Astrocyte (in vitro differentiated cells and primary cell): ENCODE measurements around the gene CBFB. TPM values are rescaled to one million over a fixed set of nuclear protein-coding genes. Genes with fewer than 3 reads are reported as not detected.

ENCODE experiments used
- DNase-seq: peaks from one replicate; pipeline ENCODE4 v3.0.0-alpha.2; 2010; ENCODE audit warnings: low read depth
- FAIRE-seq: peaks from 2 replicates; lab custom pipeline; 2011; peaks lifted over from hg19 to GRCh38; lab: Jason Lieb, UNC
- H2AFZ ChIP-seq: 2 replicates; pipeline ENCODE4 v1.6.0; 2012; ENCODE audit warnings: low read depth, low read length, inconsistent platforms
- H3K27ac ChIP-seq: 2 replicates; pipeline ENCODE4 v1.5.1; 2011; ENCODE audit warnings: low read depth, low read length, inconsistent platforms
- H3K27me3 ChIP-seq: 2 replicates; pipeline ENCODE4 v1.6.0; 2011; ENCODE audit warnings: low read length, inconsistent platforms; ENCODE audit not compliant: insufficient read depth
- H3K36me3 ChIP-seq: 2 replicates; pipeline ENCODE4 v1.5.1; 2011; ENCODE audit warnings: low read length, inconsistent platforms; ENCODE audit not compliant: insufficient read depth
- H3K4me1 ChIP-seq: 2 replicates; pipeline ENCODE4 v1.5.1; 2011; ENCODE audit warnings: low read length, inconsistent platforms; ENCODE audit not compliant: insufficient read depth
- H3K4me2 ChIP-seq: 2 replicates; pipeline ENCODE4 v1.6.0; 2012; ENCODE audit warnings: low read length, inconsistent platforms
- H3K4me3 ChIP-seq: 2 replicates; pipeline ENCODE4 v1.5.1; 2011; ENCODE audit warnings: low read depth, mild to moderate bottlenecking, low read length, inconsistent platforms; ENCODE audit not compliant: insufficient read depth
- H3K79me2 ChIP-seq: 2 replicates; pipeline ENCODE4 v1.6.0; 2012; ENCODE audit warnings: mild to moderate bottlenecking, low read length, inconsistent platforms; ENCODE audit not compliant: insufficient read depth
- H3K9ac ChIP-seq: 2 replicates; pipeline ENCODE4 v1.6.0; 2012; ENCODE audit warnings: mild to moderate bottlenecking, low read length, inconsistent platforms
- H3K9me3 ChIP-seq: 2 replicates; pipeline ENCODE4 v1.5.1; 2012; ENCODE audit warnings: low read depth, mild to moderate bottlenecking, low read length, inconsistent platforms; ENCODE audit not compliant: insufficient read depth
- H4K20me1 ChIP-seq: 2 replicates; pipeline ENCODE4 v1.6.0; 2012; ENCODE audit warnings: low read length, inconsistent platforms; ENCODE audit not compliant: insufficient read depth
- H3K27ac Mint-ChIP-seq: one replicate; pipeline ENCODE4 v1.8.0; 2021; ENCODE audit warnings: mild to moderate bottlenecking, mixed read lengths; ENCODE audit not compliant: unreplicated experiment
- H3K27me3 Mint-ChIP-seq: one replicate; pipeline ENCODE4 v1.8.0; 2021; ENCODE audit warnings: low read depth, mixed read lengths; ENCODE audit not compliant: unreplicated experiment
- H3K36me3 Mint-ChIP-seq: one replicate; pipeline ENCODE4 v1.8.0; 2021; ENCODE audit warnings: low read depth, mixed read lengths; ENCODE audit not compliant: unreplicated experiment
- H3K4me1 Mint-ChIP-seq: one replicate; pipeline ENCODE4 v1.8.0; 2021; ENCODE audit warnings: low read depth, mixed read lengths; ENCODE audit not compliant: unreplicated experiment
- H3K4me3 Mint-ChIP-seq: one replicate; pipeline ENCODE4 v1.8.0; 2021; ENCODE audit warnings: mild to moderate bottlenecking, moderate library complexity, mixed read lengths; ENCODE audit not compliant: unreplicated experiment
- H3K9me3 Mint-ChIP-seq: one replicate; pipeline ENCODE4 v1.8.0; 2021; ENCODE audit warnings: mild to moderate bottlenecking, mixed read lengths; ENCODE audit not compliant: unreplicated experiment
- CTCF ChIP-seq: IDR thresholded peaks from 2 replicates; pipeline ENCODE4 v1.5.1; 2011; ENCODE audit warnings: low read depth, mild to moderate bottlenecking, inconsistent platforms, low read length, moderate library complexity; ENCODE audit not compliant: insufficient read depth
- EZH2 ChIP-seq: IDR thresholded peaks from 2 replicates; pipeline ENCODE4 v1.6.1; 2012; ENCODE audit warnings: mild to moderate bottlenecking, low read length, inconsistent platforms; ENCODE audit not compliant: insufficient read depth
- total RNA-seq: library from RNA; stranded (reverse); gene quantifications from 2 replicates; pipeline ENCODE4 v1.2.1, GENCODE V29; 2021

CBFB gene
- total RNA-seq, 1 donor from 2014 or later = 104 TPM

GRCh38 chr16:67043420-67043819 lies 14.5 kb downstream of the CBFB start:
- Histone ChIP-seq H3K79me2 (peaks cover 98% of the 10 kb centered on the region), H3K9me3 (no peaks in the 10 kb centered on the region), H3K27ac (no peak overlapping the region), H3K4me3 (no peak overlapping the region), H3K4me1 (peaks cover 8% of the 10 kb centered on the region), H4K20me1 (peaks cover 68% of the 10 kb centered on the region), H3K36me3 (peaks cover 18% of the 10 kb centered on the region), H3K27me3 (no peaks in the 10 kb centered on the region), H2AFZ (no peak overlapping the region), H3K9ac (no peak overlapping the region), H3K4me2 (no peak overlapping the region)
- H3K9me3 Mint-ChIP-seq = no peaks in the 10 kb centered on the region
- DNase-seq (no peak), FAIRE-seq (no peak)
- TF ChIP-seq CTCF (no peak), EZH2 (no peak)
- H3K36me3 Mint-ChIP-seq = no peaks in the 10 kb centered on the region
- H3K4me1 Mint-ChIP-seq = peaks cover 10% of the 10 kb centered on the region
- no peaks in the 10 kb centered on the region for H3K27me3 Mint-ChIP-seq
- no peak overlapping the region for H3K27ac Mint-ChIP-seq
- no peak overlapping the region for H3K4me3 Mint-ChIP-seq

- H3K4me3 ChIP-seq = no peak overlapping the region
- no peak overlapping the region for H2AFZ ChIP-seq
- H3K36me3 Mint-ChIP-seq = peaks cover 4% of the 10 kb centered on the region
- H3K27me3 ChIP-seq = no peaks in the 10 kb centered on the region
- no peak for DNase-seq
- TF ChIP-seq CTCF = no peak
- no peak for TF ChIP-seq EZH2
- no peaks in the 10 kb centered on the region for H3K27me3 Mint-ChIP-seq
- H3K27ac ChIP-seq = no peak overlapping the region
- H3K9ac ChIP-seq = no peak overlapping the region
- FAIRE-seq = no peak
- H3K79me2 ChIP-seq = peaks cover 89% of the 10 kb centered on the region
- no peak overlapping the region for H3K4me3 Mint-ChIP-seq
- peaks cover under 1% of the 10 kb centered on the region for H3K4me1 ChIP-seq
- no peak overlapping the region for H3K27ac Mint-ChIP-seq
- H3K4me1 Mint-ChIP-seq = peaks cover 8% of the 10 kb centered on the region
- H3K9me3 Mint-ChIP-seq = no peaks in the 10 kb centered on the region
- peaks cover 29% of the 10 kb centered on the region for H4K20me1 ChIP-seq
- peaks cover 4% of the 10 kb centered on the region for H3K36me3 ChIP-seq
- no peak overlapping the region for H3K4me2 ChIP-seq
- H3K9me3 ChIP-seq = no peaks in the 10 kb centered on the region
Observed at GRCh38 chr16:67050796-67051195, 21.8 kb downstream of the CBFB start.

GRCh38 chr16:67052399-67052798 lies 23.4 kb downstream of the CBFB start:
- H3K79me2 ChIP-seq = peaks cover 87% of the 10 kb centered on the region
- H3K27ac Mint-ChIP-seq = no peak overlapping the region

More at GRCh38 chr16:67052399-67052798, 23.4 kb downstream of the CBFB start:
- Histone ChIP-seq H2AFZ (no peak overlapping the region), H3K27ac (no peak overlapping the region), H3K9me3 (no peaks in the 10 kb centered on the region), H3K4me2 (no peak overlapping the region), H3K9ac (no peak overlapping the region), H4K20me1 (peaks cover 23% of the 10 kb centered on the region), H3K27me3 (no peaks in the 10 kb centered on the region), H3K4me1 (peaks cover 8% of the 10 kb centered on the region), H3K36me3 (no peaks in the 10 kb centered on the region), H3K4me3 (no peak overlapping the region)
- FAIRE-seq (no peak), DNase-seq (no peak)
- no peak for TF ChIP-seq CTCF
- no peak for TF ChIP-seq EZH2
- peaks cover 4% of the 10 kb centered on the region for H3K36me3 Mint-ChIP-seq
- no peak overlapping the region for H3K4me3 Mint-ChIP-seq
- H3K4me1 Mint-ChIP-seq = peaks cover 14% of the 10 kb centered on the region
- H3K9me3 Mint-ChIP-seq = no peaks in the 10 kb centered on the region
- H3K27me3 Mint-ChIP-seq = no peaks in the 10 kb centered on the region
